K562 (cell line): ENCODE data around the gene NLK. TPM values are rescaled to one million over a fixed set of nuclear protein-coding genes. Genes with fewer than 3 reads are reported as not detected.
"Not testable (repeated sequence)": the region's sequence is repeated elsewhere in the genome, so short reads cannot be mapped to it uniquely, and the experiment has no call there.

Experiments
- ATAC-seq: fragments of 200-7000 bp; cut with Tn5 transposase; 3 replicates; pipeline ENCODE4 v1.9.1; 2020; ENCODE audit warnings: moderate library complexity
- BruUV-seq: library from RNA; stranded (reverse); fragments of 400-500 nt; replicated peaks from 2 replicates; lab custom pipeline; 2021; lab: Mats Ljungman, UMichigan
- CTCF ChIA-PET: fragments of 300-600 bp; formaldehyde crosslinking; extraction: SDS; loops from one replicate; lab custom pipeline; 2021; ENCODE audit warnings: low intra/inter-chr PET ratio; lab: Yijun Ruan, JAX
- POLR2A ChIA-PET: fragments of 300-600, 350-650 bp; sonication (Branson Sonifier 250); formaldehyde crosslinking; extraction: SDS; loops from one replicate; lab custom pipeline; 2021; ENCODE audit warnings: antibody characterized with exemption, inconsistent platforms; lab: Yijun Ruan, JAX
- DNase-seq, 4 experiments: peaks; one replicate each; pipeline versions ENCODE4 v3.0.0 to v3.0.0-alpha.2; 2011 to 2018; ENCODE audit warnings: low spot score in 3 of 4, mixed read lengths in 3 of 4; ENCODE audit errors: extremely low read depth in 1 of 4
- FAIRE-seq: peaks from 2 replicates; lab custom pipeline; 2011; peaks lifted over from hg19 to GRCh38; lab: Jason Lieb, UNC
- H2AFZ ChIP-seq: 2 replicates; pipeline ENCODE4 v1.6.0; 2011; ENCODE audit warnings: low read depth, low read length, control low read depth, inconsistent platforms
- H3K27ac ChIP-seq: fragments of 200-600 bp; 3 replicates; pipeline ENCODE4 v1.8.0; 2011; ENCODE audit warnings: low read depth, mild to moderate bottlenecking, control low read depth, inconsistent platforms, low read length, moderate library complexity, mixed read lengths; ENCODE audit errors: extremely low read depth
- H3K27me3 ChIP-seq, 2 experiments: fragments of 300-600 bp in 1 of 2; 2 replicates in 1 of 2; 3 replicates in 1 of 2; pipeline versions ENCODE4 v1.6.0 to v1.8.0; 2011; ENCODE audit warnings: inconsistent platforms in 2 of 2, low read length in 2 of 2, mild to moderate bottlenecking in 1 of 2, mixed read lengths in 1 of 2, moderate library complexity in 1 of 2; ENCODE audit not compliant: control insufficient read depth in 2 of 2, insufficient read depth in 2 of 2
- H3K36me3 ChIP-seq: fragments of 300-600 bp; 3 replicates; pipeline ENCODE4 v1.8.0; 2011; ENCODE audit warnings: mild to moderate bottlenecking, low read length, inconsistent platforms; ENCODE audit not compliant: control insufficient read depth, insufficient read depth
- H3K4me1 ChIP-seq, 2 experiments: fragments of 200-600 bp in 1 of 2; replicated peaks in 1 of 2; 2 replicates in 1 of 2; 3 replicates in 1 of 2; pipeline versions ENCODE4 v1.5.1 to v1.8.0; 2011; ENCODE audit warnings: inconsistent platforms in 2 of 2, low read length in 2 of 2, mild to moderate bottlenecking in 1 of 2, mixed read lengths in 1 of 2, moderate library complexity in 1 of 2; ENCODE audit not compliant: control insufficient read depth in 2 of 2, insufficient read depth in 2 of 2
- H3K4me2 ChIP-seq: 2 replicates; pipeline ENCODE4 v1.6.1; 2011; ENCODE audit warnings: low read length, control low read depth, inconsistent platforms, mixed read lengths; ENCODE audit not compliant: insufficient read depth
- H3K4me3 ChIP-seq: fragments of 200-600 bp; sonication (generic), shearing (Covaris generic); 2 replicates; pipeline ENCODE4 v1.5.1; 2016; ENCODE audit warnings: control low read depth, inconsistent platforms
- H3K79me2 ChIP-seq: fragments of 200-600 bp; 3 replicates; pipeline ENCODE4 v1.8.0; 2011; ENCODE audit warnings: low read length, inconsistent platforms; ENCODE audit not compliant: control insufficient read depth, insufficient read depth
- H3K9ac ChIP-seq, 2 experiments: 2 replicates each; pipeline versions ENCODE4 v1.6.0 to v1.6.1; 2011; ENCODE audit warnings: low read depth in 2 of 2, low read length in 2 of 2, control low read depth in 1 of 2, inconsistent platforms in 1 of 2, mild to moderate bottlenecking in 1 of 2, mixed read lengths in 1 of 2; ENCODE audit not compliant: insufficient read depth in 1 of 2
- H3K9me1 ChIP-seq: one replicate; pipeline ENCODE4 v1.6.0; 2011; ENCODE audit warnings: inconsistent platforms, mild to moderate bottlenecking, low read length, moderate library complexity; ENCODE audit not compliant: control insufficient read depth, insufficient read depth
- H3K9me3 ChIP-seq: replicated peaks from 2 replicates; pipeline ENCODE4 v1.5.1; 2011; ENCODE audit warnings: low read depth, low read length, inconsistent platforms; ENCODE audit not compliant: control insufficient read depth, insufficient read depth
- H4K20me1 ChIP-seq: replicated peaks from 2 replicates; pipeline ENCODE4 v1.6.1; 2011; ENCODE audit warnings: low read length, inconsistent platforms, mixed read lengths; ENCODE audit not compliant: control insufficient read depth, insufficient read depth
- GTF2E2 ChIP-seq: fragments of 200-800 bp; sonication (Bioruptor generic); IDR thresholded peaks from 2 replicates; pipeline ENCODE4 v1.6.1; 2016; ENCODE audit warnings: missing genetic modification characterization, missing compliant biosample characterization
- SMC3 ChIP-seq: conservative IDR thresholded peaks from 2 replicates; pipeline ENCODE4 v1.6.1; 2011; ENCODE audit warnings: low read depth, low read length, improper control_type of control experiment; ENCODE audit not compliant: insufficient read depth
- SRSF3 ChIP-seq: fragments of 200-400 bp; formaldehyde crosslinking; IDR thresholded peaks from 2 replicates; pipeline ENCODE4 v1.6.1; 2016; ENCODE audit warnings: mild to moderate bottlenecking, low read length, moderate library complexity; ENCODE audit not compliant: insufficient read depth
- ZNF507 ChIP-seq: conservative IDR thresholded peaks from 2 replicates; pipeline ENCODE4 v1.6.1; 2017; ENCODE audit warnings: missing genetic modification characterization, missing compliant biosample characterization
- WGBS: fragments of 100-300 bp; shearing (Covaris generic); methylation state at CpG from one replicate; pipeline ENCODE4 v1.1.6; 2016; ENCODE audit warnings: low coverage, mixed read lengths; ENCODE audit not compliant: insufficient coverage; ENCODE audit errors: missing lambda C conversion rate; 5-methylcytosine and 5-hydroxymethylcytosine counted together
- in situ Hi-C: fragments of 300-500 bp; cut with MboI; formaldehyde crosslinking; loops from 4 replicates; pipeline ENCODE4 v1.15.0; 2018; ENCODE audit warnings: inconsistent platforms, mixed read lengths
- intact Hi-C: fragments of 100-400 bp; cut with micrococcal nuclease; formaldehyde crosslinking; loops from 2 replicates; pipeline ENCODE4 v1.14.2; 2022
- polyA plus RNA-seq, 8 experiments: library from polyadenylated mRNA; depleted of rRNA in 4 of 8; stranded (reverse) in 5 of 8; unstranded in 3 of 8; fragments of >200 nt; fragmentation: Nextera tagmentation in 2 of 8; fragmentation: Illumina TruSeq in 1 of 8; extraction: Ambion mirVana in 2 of 8; extraction: Trizol in 1 of 8; gene quantifications; 2 replicates each; pipeline versions ENCODE4 v1.2.1 to v1.2.3, GENCODE V29; 2011 to 2014; ENCODE audit warnings: inconsistent platforms in 1 of 8, missing spikeins in 1 of 8
- total RNA-seq, 7 experiments: library from RNA; depleted of rRNA in 6 of 7; stranded (reverse); fragments of >200 nt in 6 of 7; fragmentation: Illumina TruSeq in 2 of 7; extraction: Trizol in 2 of 7; gene quantifications; 2 replicates each; pipeline versions ENCODE4 v1.2.1 to v1.2.3, GENCODE V29; 2011 to 2021; ENCODE audit warnings: low replicate concordance in 1 of 7

Gene NLK
- total and polyA plus RNA-seq, 9 of the 15 experiments (the other 6 are each of a cell fraction or from before 2014, with no cell fraction given) = 10.9 to 59.6 (median 26.7) TPM

- FAIRE-seq, in situ Hi-C loops, ATAC-seq, H3K4me2 ChIP-seq, H4K20me1 ChIP-seq, H3K36me3 ChIP-seq, BruUV-seq, H3K4me1 ChIP-seq, H3K9ac ChIP-seq, H3K27me3 ChIP-seq, H3K9me1 ChIP-seq, DNase-seq, CTCF ChIA-PET: not testable (repeated sequence)
- 8% methylated on average over 2 of the region's 2 CpGs for WGBS
- peak; percentile 80 for TF ChIP-seq ZNF507
- TF ChIP-seq, all 486 proteins: peak for 1; not testable (repeated sequence) for 485
- H3K4me3 ChIP-seq, intact Hi-C loops, H3K79me2 ChIP-seq, H2AFZ ChIP-seq, H3K9me3 ChIP-seq, POLR2A ChIA-PET, H3K27ac ChIP-seq: not testable (repeated sequence)
Observed at GRCh38 chr17:28213578-28213977, 171.1 kb downstream of the NLK start.

- no peaks in the 10 kb centered on the region for H3K79me2 ChIP-seq
- CTCF ChIA-PET = no interaction called here
- no peak for TF ChIP-seq SRSF3
- TF ChIP-seq GTF2E2 (tag) = no peak
- no peak for TF ChIP-seq SMC3
- TF ChIP-seq, all 486 proteins: peak for 0
- POLR2A ChIA-PET = interaction anchor here (0.7 kb wide), 1 partner anchor 13 kb away, joined by 3 read pairs; no protein-coding TSS in a partner anchor
- Histone ChIP-seq H3K4me2 (no peak overlapping the region), H4K20me1 (no peaks in the 10 kb centered on the region), H3K27me3 (no peaks in the 10 kb centered on the region), H3K4me3 (no peak overlapping the region), H3K27ac (no peak overlapping the region), H3K9me1 (no peaks in the 10 kb centered on the region), H3K9ac (no peak overlapping the region), H3K4me1 (no peaks in the 10 kb centered on the region; a peak in 1 of 5 replicates), H3K36me3 (no peaks in the 10 kb centered on the region), H3K9me3 (no peaks in the 10 kb centered on the region), H2AFZ (no peak overlapping the region)
- DNase-seq = no peak
- no peak for FAIRE-seq
- intact Hi-C loops (no loop called here), in situ Hi-C loops (no loop called here)
- no TSS peak for BruUV-seq
- WGBS = 17% methylated on average over 3 of the region's 3 CpGs
- no peak for ATAC-seq
Observed at GRCh38 chr17:28216052-28216451, 173.6 kb downstream of the NLK start.
